GM21786 (cell line): ENCODE results near the gene TMEM80.

Source experiments
- ATAC-seq: cut with Tn5 transposase; IDR thresholded peaks from one replicate; pipeline ENCODE4 v1.9.1; 2021; ENCODE audit not compliant: unreplicated experiment

The TMEM80 gene

DNA sequence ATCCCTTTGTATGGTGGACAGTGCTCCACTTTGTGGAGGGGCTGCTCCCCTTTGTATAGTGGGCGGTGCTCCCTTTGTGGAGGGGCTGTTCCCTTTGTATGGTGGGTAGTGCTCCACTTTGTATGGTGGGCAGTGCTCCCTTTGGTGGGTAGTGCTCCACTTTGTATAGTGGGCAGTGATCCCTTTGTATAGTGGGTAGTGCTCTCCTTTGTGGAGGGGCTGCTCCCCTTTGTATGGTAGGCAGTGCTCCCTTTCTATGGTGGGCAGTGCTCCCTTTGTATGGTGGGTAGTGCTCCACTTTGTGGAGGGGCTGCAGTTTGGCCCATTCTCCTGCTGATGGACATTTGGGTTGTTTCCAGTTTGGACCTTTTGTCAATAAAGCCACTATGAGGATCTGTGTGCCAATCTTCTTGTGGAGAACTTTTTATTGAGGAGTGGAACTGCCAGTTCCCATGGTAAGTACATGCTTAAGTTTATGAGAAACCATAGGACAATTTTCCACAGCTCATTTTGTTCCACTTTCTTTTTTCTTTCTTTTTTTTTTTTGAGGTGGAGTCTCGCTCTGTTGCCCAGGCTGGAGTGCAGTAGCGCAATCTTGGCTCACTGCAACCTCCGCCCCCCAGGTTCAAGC lies 47.1 kb downstream of the TMEM80 start:
- no peak for ATAC-seq

DNA sequence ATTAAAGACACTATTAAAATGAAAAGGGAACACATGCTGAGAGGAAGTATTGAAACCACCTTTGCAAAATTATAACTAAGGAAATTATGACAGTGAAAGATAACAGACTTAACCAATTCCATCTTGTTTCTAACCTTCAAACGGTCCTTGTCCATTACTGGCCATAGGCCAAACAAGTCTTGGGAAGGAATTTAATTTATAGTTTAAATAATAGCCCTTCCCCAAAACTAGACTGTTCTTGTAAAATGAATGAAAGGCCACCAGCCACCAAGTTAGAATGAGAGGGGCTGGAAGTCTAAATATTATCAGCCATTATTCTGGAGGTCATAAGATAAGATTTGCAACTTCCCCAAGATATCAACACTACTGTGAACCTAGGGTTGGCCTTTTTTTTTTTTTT lies 49.8 kb downstream of the TMEM80 start:
- ATAC-seq: no peak

DNA sequence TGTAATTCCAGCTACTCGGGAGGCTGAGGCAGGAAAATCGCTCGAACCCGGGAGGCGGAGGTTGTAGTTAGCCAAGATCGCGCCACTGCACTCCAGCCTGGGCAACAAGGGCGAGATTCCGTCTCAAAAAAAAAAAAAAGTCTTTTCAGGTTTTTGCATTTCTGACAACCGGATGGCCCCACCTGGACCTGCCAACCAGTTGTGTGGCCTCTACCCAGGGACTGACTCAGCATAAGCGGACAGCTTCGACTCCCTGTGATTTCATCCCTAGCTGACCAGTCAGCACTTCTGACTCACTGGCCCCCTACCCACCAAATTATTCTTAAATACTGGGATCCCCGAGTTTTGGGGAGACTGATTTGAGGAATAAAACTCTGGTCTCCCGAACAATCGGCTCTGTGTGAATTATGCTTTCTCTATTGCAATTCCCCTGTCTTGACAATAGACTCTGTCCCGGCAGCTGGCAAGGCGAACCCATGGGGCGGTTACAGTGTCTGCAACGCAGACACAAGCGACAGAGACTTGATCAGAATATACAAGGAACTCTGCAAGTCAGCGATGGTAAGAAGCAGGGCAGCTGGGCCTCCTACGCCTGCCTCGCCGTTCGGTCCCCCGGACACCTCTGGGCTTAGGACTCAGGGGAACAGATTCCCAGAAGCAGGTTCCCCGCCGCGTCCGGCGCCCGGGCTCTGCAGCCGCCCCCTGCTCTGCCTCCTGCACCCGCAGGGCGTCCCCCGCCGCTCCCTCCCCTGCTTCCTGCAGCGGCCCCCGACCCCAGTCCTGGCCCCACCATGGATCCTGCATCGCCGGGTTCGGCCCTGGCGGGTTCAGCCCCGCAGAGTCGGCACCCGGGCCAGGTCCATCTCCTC lies 50.9 kb downstream of the TMEM80 start:
- peak; percentile 23 for ATAC-seq

GRCh38 chr11:747158-748006 lies 51.8 kb downstream of the TMEM80 start, which contains the start of gene TALDO1:
TSS of gene TALDO1 (plus strand) at chr11:747464. CDS start at chr11:747482, 18 bp downstream.
- ATAC-seq: peak; percentile 77

- peak; percentile 20 for ATAC-seq
These were observed 52.4 kb downstream of the TMEM80 start for GRCh38 chr11:748007-748359.

- no peak for ATAC-seq
These were observed 54.1 kb downstream of the TMEM80 start for GRCh38 chr11:749731-750130.
